PC-3 (cell line): ENCODE results near the gene CASD1. TPM values are rescaled to one million over a fixed set of nuclear protein-coding genes. Genes with fewer than 3 reads are reported as not detected.

Source experiments
- ATAC-seq: fragments of 200-7000 bp; cut with Tn5 transposase; 2 replicates; pipeline ENCODE4 v1.9.1; 2020; ENCODE audit warnings: mild to moderate bottlenecking, moderate library complexity
- BruUV-seq: library from RNA; stranded (reverse); fragments of 400-500 nt; replicated peaks from 2 replicates; lab custom pipeline; 2021; lab: Mats Ljungman, UMichigan
- CTCF ChIA-PET: fragments of 300-600 bp; sonication (Branson Sonifier 250); formaldehyde crosslinking; loops from one replicate; lab custom pipeline; 2022; ENCODE audit warnings: antibody characterized with exemption; lab: Charles Lee
- POLR2A ChIA-PET: fragments of 300-600 bp; sonication (Branson Sonifier 250); formaldehyde crosslinking; loops from one replicate; lab custom pipeline; 2022; ENCODE audit warnings: antibody characterized with exemption; ENCODE audit not compliant: unreplicated experiment; lab: Charles Lee
- DNase-seq: peaks from one replicate; pipeline ENCODE4 v3.0.0-alpha.2; 2015
- H2AFZ ChIP-seq: fragments of 300-600 bp; sonication (generic); 2 replicates; pipeline ENCODE4 v1.6.0; 2016; ENCODE audit warnings: antibody characterized with exemption, low read length
- H3F3A ChIP-seq: fragments of 300-600 bp; sonication (generic); one replicate; pipeline ENCODE4 v1.6.0; 2017; ENCODE audit warnings: antibody characterized with exemption, low read length, control low read depth, mild to moderate bottlenecking; ENCODE audit not compliant: unreplicated experiment
- H3K27ac ChIP-seq: fragments of 300-600 bp; sonication (generic); 2 replicates; pipeline ENCODE4 v1.5.1; 2016; ENCODE audit warnings: mild to moderate bottlenecking, low read length
- H3K27me3 ChIP-seq: fragments of 300-600 bp; sonication (generic); 2 replicates; pipeline ENCODE4 v1.6.1; 2016; ENCODE audit warnings: low read length, mixed read lengths
- H3K36me3 ChIP-seq: fragments of 300-600 bp; sonication (generic); 2 replicates; pipeline ENCODE4 v1.6.1; 2016; ENCODE audit warnings: low read depth, mixed run types, low read length, mixed read lengths
- H3K4me1 ChIP-seq: fragments of 300-600 bp; sonication (generic); 2 replicates; pipeline ENCODE4 v1.5.1; 2016; ENCODE audit warnings: low read length; ENCODE audit not compliant: insufficient read depth
- H3K4me2 ChIP-seq: fragments of 300-600 bp; sonication (generic); 2 replicates; pipeline ENCODE4 v1.6.0; 2016; ENCODE audit warnings: low read length
- H3K4me3 ChIP-seq: fragments of 300-600 bp; sonication (generic); 2 replicates; pipeline ENCODE4 v1.5.1; 2016; ENCODE audit warnings: mild to moderate bottlenecking, low read length, mixed read lengths
- H3K79me2 ChIP-seq: fragments of 300-600 bp; sonication (generic); 2 replicates; pipeline ENCODE4 v1.6.1; 2017; ENCODE audit warnings: low read length, mixed read lengths
- H3K9ac ChIP-seq: fragments of 300-600 bp; sonication (generic); 2 replicates; pipeline ENCODE4 v1.6.0; 2016; ENCODE audit warnings: mild to moderate bottlenecking, low read length
- H3K9me2 ChIP-seq: fragments of 300-600 bp; sonication (generic); replicated peaks from 2 replicates; pipeline ENCODE4 v1.6.1; 2016; ENCODE audit warnings: mixed run types, low read length, mixed read lengths
- H3K9me3 ChIP-seq: fragments of 300-600 bp; sonication (generic); 2 replicates; pipeline ENCODE4 v1.6.1; 2016; ENCODE audit warnings: low read length, mixed read lengths
- H4K20me1 ChIP-seq: fragments of 300-600 bp; sonication (generic); 2 replicates; pipeline ENCODE4 v1.6.1; 2016; ENCODE audit warnings: low read length, mixed read lengths
- CTCF ChIP-seq: fragments of 300-600 bp; sonication (generic); conservative IDR thresholded peaks from 2 replicates; pipeline ENCODE4 v1.5.1; 2017; ENCODE audit warnings: antibody characterized with exemption, low read depth, mild to moderate bottlenecking, low read length
- EZH2 ChIP-seq: fragments of 300-600 bp; sonication (generic); IDR thresholded peaks from one replicate; pipeline ENCODE4 v1.6.1; 2017; ENCODE audit warnings: antibody characterized with exemption, mild to moderate bottlenecking, low read length; ENCODE audit not compliant: unreplicated experiment
- EZH2phosphoT487 ChIP-seq: fragments of 300-600 bp; sonication (generic); IDR thresholded peaks from 2 replicates; pipeline ENCODE4 v1.6.1; 2018; ENCODE audit warnings: mild to moderate bottlenecking, antibody characterized with exemption, low read length, borderline replicate concordance
- intact Hi-C: fragments of 100-400 bp; cut with micrococcal nuclease; formaldehyde crosslinking; loops from 2 replicates; pipeline ENCODE4 v1.9.0; 2023
- total RNA-seq: library from RNA; depleted of rRNA; stranded (reverse); fragments of >200 nt; gene quantifications from 2 replicates; pipeline ENCODE4 v1.2.3, GENCODE V29; 2014

The CASD1 gene
- total RNA-seq, 1 experiment from 2014 or later, result 9.3 TPM

GRCh38 chr7:94580601-94581000, 71.0 kb downstream of the CASD1 start:
- Histone ChIP-seq H3K79me2 (no peaks in the 10 kb centered on the region), H3K9me2 (no peaks in the 10 kb centered on the region), H3K36me3 (no peaks in the 10 kb centered on the region), H3F3A (peaks cover 7% of the 10 kb centered on the region), H4K20me1 (no peaks in the 10 kb centered on the region), H3K4me3 (no peak overlapping the region), H3K4me1 (peaks cover 54% of the 10 kb centered on the region), H3K4me2 (peak overlapping the region; percentile 59), H3K9ac (no peak overlapping the region), H3K9me3 (no peaks in the 10 kb centered on the region), H3K27me3 (no peaks in the 10 kb centered on the region), H2AFZ (no peak overlapping the region), H3K27ac (peak overlapping the region; percentile 52)
- ChIA-PET CTCF (no interaction called here), POLR2A (no interaction called here)
- peak; percentile 87 for ATAC-seq
- TF ChIP-seq CTCF (no peak), EZH2 (no peak), EZH2phosphoT487 (no peak)
- no TSS peak for BruUV-seq
- peak; percentile 91 for DNase-seq
- intact Hi-C loops, result loop anchor here (1.0 to 5.0 kb wide), 4 partner anchors 42 to 77 kb away; no protein-coding TSS in a partner anchor

- H4K20me1 ChIP-seq, result no peaks in the 10 kb centered on the region
- ATAC-seq, result peak; percentile 55
- peak; percentile 74 for DNase-seq
- H3K79me2 ChIP-seq, result no peaks in the 10 kb centered on the region
- CTCF ChIA-PET, result no interaction called here
- TF ChIP-seq CTCF (no peak), EZH2phosphoT487 (no peak), EZH2 (no peak)
- intact Hi-C loops, result loop anchor here (5.0 kb wide), 1 partner anchor 38 kb away; no protein-coding TSS in a partner anchor
- no peak overlapping the region for H3K27ac ChIP-seq
- no TSS peak for BruUV-seq
- H3K36me3 ChIP-seq, result no peaks in the 10 kb centered on the region
- H3K27me3 ChIP-seq, result no peaks in the 10 kb centered on the region
- H2AFZ ChIP-seq, result no peak overlapping the region
- H3K4me3 ChIP-seq, result no peak overlapping the region
- peaks cover 7% of the 10 kb centered on the region for H3F3A ChIP-seq
- peaks cover 38% of the 10 kb centered on the region for H3K4me1 ChIP-seq
- H3K9me3 ChIP-seq, result no peaks in the 10 kb centered on the region
- H3K9me2 ChIP-seq, result no peaks in the 10 kb centered on the region
- no peak overlapping the region for H3K9ac ChIP-seq
- H3K4me2 ChIP-seq, result no peak overlapping the region; the same call in 1 of the 2 replicates
- POLR2A ChIA-PET, result no interaction called here
These were observed 74.5 kb downstream of the CASD1 start for GRCh38 chr7:94584113-94584512.

GRCh38 chr7:94588075-94588474, 78.5 kb downstream of the CASD1 start:
- Histone ChIP-seq H3K36me3 (no peaks in the 10 kb centered on the region), H3K27me3 (no peaks in the 10 kb centered on the region), H3K9me2 (no peaks in the 10 kb centered on the region), H3K9ac (no peak overlapping the region), H2AFZ (no peak overlapping the region), H3K4me1 (peaks cover 15% of the 10 kb centered on the region), H3K79me2 (no peaks in the 10 kb centered on the region), H4K20me1 (no peaks in the 10 kb centered on the region), H3K4me3 (no peak overlapping the region), H3K4me2 (no peak overlapping the region), H3K9me3 (no peaks in the 10 kb centered on the region), H3K27ac (no peak overlapping the region), H3F3A (no peaks in the 10 kb centered on the region)
- intact Hi-C loops, result no loop called here
- POLR2A ChIA-PET, result interaction anchor here (0.6 kb wide), 1 partner anchor 70 kb away, joined by 3 read pairs; no protein-coding TSS in a partner anchor
- TF ChIP-seq EZH2 (no peak), CTCF (no peak), EZH2phosphoT487 (no peak)
- DNase-seq, result no peak
- CTCF ChIA-PET, result no interaction called here
- BruUV-seq, result no TSS peak
- no peak for ATAC-seq
